Ovary (tissue), 9 donors: ENCODE data around the gene CHN1. TPM values are rescaled to one million over a fixed set of nuclear protein-coding genes. Genes with fewer than 3 reads are reported as not detected.

Experiments
- DNase-seq, 5 donors: peaks; one replicate each; pipeline ENCODE4 v3.0.0-alpha.2; 2019 to 2020
- H3K27ac ChIP-seq, 2 donors: fragments of 200-600 bp; one replicate each; pipeline versions ENCODE4 v1.5.1 to v1.8.0; 2019 to 2022
- H3K27me3 ChIP-seq: fragments of 200-600 bp; one replicate; pipeline ENCODE4 v1.8.0; 2022
- H3K36me3 ChIP-seq: fragments of 200-600 bp; sonication (generic); one replicate; pipeline ENCODE4 v1.5.1; 2019
- H3K4me1 ChIP-seq: one replicate; pipeline ENCODE4 v1.8.1; 2013; ENCODE audit warnings: mild to moderate bottlenecking, moderate library complexity; ENCODE audit not compliant: insufficient read depth
- H3K4me3 ChIP-seq: fragments of 200-600 bp; sonication (generic); one replicate; pipeline ENCODE4 v1.5.1; 2017
- H3K9me3 ChIP-seq, 2 donors: fragments of 200-600 bp in 1 of 2; sonication (generic) in 1 of 2; one replicate each; pipeline versions ENCODE4 v1.5.1 to v1.8.1; 2013 to 2019; ENCODE audit warnings: mild to moderate bottlenecking in 1 of 2, moderate library complexity in 1 of 2
- CTCF ChIP-seq, 3 donors: fragments of 450-650 bp in 2 of 3; fragments of 200-600 bp in 1 of 3; IDR thresholded peaks; one replicate each; pipeline versions ENCODE4 v1.5.1 to v1.8.0; 2016 to 2022; ENCODE audit warnings: antibody characterized with exemption in 3 of 3, mild to moderate bottlenecking in 1 of 3
- EP300 ChIP-seq: sonication (generic); formaldehyde crosslinking; IDR thresholded peaks from one replicate; pipeline ENCODE4 v1.6.1; 2017; ENCODE audit warnings: antibody characterized with exemption
- POLR2A ChIP-seq: fragments of 450-650 bp; IDR thresholded peaks from one replicate; pipeline ENCODE4 v1.6.1; 2017; ENCODE audit warnings: antibody characterized with exemption, mild to moderate bottlenecking, moderate library complexity
- WGBS, 3 donors: extraction: QIAGEN DNeasy Blood & Tissue Kit in 1 of 3; methylation state at CpG; one replicate each; pipeline versions ENCODE4 v1.1.5 to v1.1.7; 2013 to 2017; 5-methylcytosine and 5-hydroxymethylcytosine counted together
- intact Hi-C, 4 donors: fragments of 100-400 bp; cut with DNase I; formaldehyde crosslinking; loops; one replicate each; pipeline versions ENCODE4 v1.11.0 to v1.15.1; 2022 to 2023
- polyA plus RNA-seq, 2 donors: library from polyadenylated mRNA; stranded (reverse); fragments of 200-250 nt in 1 of 2; fragments of 350-450 nt in 1 of 2; fragmentation: Illumina TruSeq in 1 of 2; extraction: RNeasy Lipid Tissue Mini Kit (QIAGEN cat#74804) in 1 of 2; gene quantifications; one replicate each; pipeline ENCODE4 v1.2.3, GENCODE V29; 2013 to 2014
- total RNA-seq, 7 donors: library from RNA; depleted of rRNA in 2 of 7; stranded (reverse); fragments of >200 nt in 2 of 7; fragmentation: NEBNext Ultra II Directional in 3 of 7; extraction: Animal tissue kit (Norgen Biotek cat#: 25700) in 3 of 7; gene quantifications; one replicate each; pipeline versions ENCODE4 v1.1.0 to v1.2.4, GENCODE V29; 2016 to 2023
- donor health status: DM: no; HTN: no; CAD: no; lungs with moderate emphysema.
- donor health status: DM: no; HTN: no; CAD: no.
- donor health status: Bipolar disorder and iron deficiency.
- donor health status: DM: yes; HTN: yes; CAD: no.
- donor health status: DM: no; HTN: no; CAD: no.
- donor health status: DM: yes; HTN: yes; CAD: no.

Gene CHN1
- total and polyA plus RNA-seq, 9 donors: 6.5 to 18.0 (median 9.4) TPM

DNA sequence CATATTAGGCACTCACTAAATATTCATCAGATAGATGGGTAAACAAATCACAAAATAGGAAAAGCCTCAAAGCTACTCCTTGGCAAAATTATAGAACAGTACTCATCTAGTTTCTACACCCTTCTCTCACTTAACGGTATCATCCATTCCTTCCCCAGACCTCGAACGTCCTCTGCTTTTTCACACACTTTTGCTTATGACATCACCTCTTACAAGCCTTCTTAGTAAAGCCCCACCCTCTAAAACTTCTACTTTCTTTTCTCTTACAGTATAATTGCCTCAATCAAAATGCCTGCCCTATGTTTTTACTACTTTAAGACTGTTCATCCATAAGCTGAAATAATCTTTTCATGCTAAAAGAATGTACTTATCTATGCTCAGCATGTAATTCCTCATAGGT is 8.1 kb downstream of the CHN1 start:
- no peaks in the 10 kb centered on the region for H3K27me3 ChIP-seq
- DNase-seq: no peak
- no peaks in the 10 kb centered on the region for H3K36me3 ChIP-seq
- intact Hi-C loops: loop anchor here in 1 of 4 donors (10.0 kb wide), 1 partner anchor 222 kb away; no protein-coding TSS in a partner anchor
- no peak overlapping the region for H3K27ac ChIP-seq
- H3K4me1 ChIP-seq: no peaks in the 10 kb centered on the region
- TF ChIP-seq POLR2A (no peak), EP300 (no peak), CTCF (IDR thresholded peaks at IDR 0.05) (no peak)
- H3K4me3 ChIP-seq: no peak overlapping the region
- 86 to 88% (median 87%) methylated on average over 3 of the region's 3 CpGs for WGBS, 3 donors
- H3K9me3 ChIP-seq: no peaks in the 10 kb centered on the region

DNA sequence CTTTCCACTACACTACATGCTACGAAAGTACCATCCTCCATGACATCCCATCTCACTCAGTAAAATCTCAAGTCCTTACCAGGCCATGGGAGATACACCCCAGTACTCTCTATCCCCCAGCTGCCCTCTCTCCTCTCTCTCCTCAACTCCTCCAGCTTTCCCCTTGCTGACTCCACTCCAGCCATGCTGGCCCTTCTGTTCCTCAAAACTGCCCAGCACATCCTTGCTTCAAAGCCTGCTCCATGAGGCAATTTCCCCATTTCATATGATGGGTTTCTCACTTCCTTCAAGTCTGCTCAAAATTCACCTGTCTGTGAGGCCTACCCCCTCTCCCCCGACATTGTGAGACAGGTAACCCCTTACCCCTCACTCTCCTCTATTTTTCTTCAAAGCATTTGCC is 8.6 kb downstream of the CHN1 start:
- intact Hi-C loops: loop anchor here in 1 of 4 donors (10.0 kb wide), 1 partner anchor 222 kb away; no protein-coding TSS in a partner anchor
- Histone ChIP-seq H3K4me1 (no peaks in the 10 kb centered on the region), H3K27ac (no peak overlapping the region), H3K27me3 (no peaks in the 10 kb centered on the region), H3K36me3 (no peaks in the 10 kb centered on the region), H3K4me3 (no peak overlapping the region), H3K9me3 (no peaks in the 10 kb centered on the region)
- TF ChIP-seq EP300: no peak
- TF ChIP-seq POLR2A: no peak
- TF ChIP-seq CTCF (IDR thresholded peaks at IDR 0.05): no peak
- no peak for DNase-seq
- 97 to 98% (median 97%) methylated on average over 2 of the region's 2 CpGs for WGBS, 3 donors

DNA sequence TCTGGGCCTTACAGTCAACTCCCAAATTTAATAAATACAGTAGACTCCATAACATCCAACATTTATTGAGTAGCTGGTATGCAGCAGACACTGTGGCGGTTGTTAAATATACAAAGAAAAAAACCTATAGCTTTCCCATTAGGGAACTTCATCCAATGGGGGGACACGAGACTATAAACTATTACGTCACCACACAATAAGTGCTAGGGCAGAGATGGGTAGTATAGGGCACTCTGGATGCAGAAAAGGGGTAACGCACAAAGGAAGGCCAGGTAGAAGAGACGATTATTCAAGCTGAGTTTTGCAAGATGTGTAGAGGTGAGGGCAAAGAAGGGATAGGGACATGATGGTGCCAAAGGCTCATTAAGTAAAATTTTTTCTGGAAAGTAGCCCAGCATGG is 10.8 kb downstream of the CHN1 start:
- intact Hi-C loops: loop anchor here in 1 of 4 donors (10.0 kb wide), 1 partner anchor 220 kb away; no protein-coding TSS in a partner anchor
- TF ChIP-seq POLR2A (no peak), EP300 (no peak), CTCF (IDR thresholded peaks at IDR 0.05) (no peak)

DNA sequence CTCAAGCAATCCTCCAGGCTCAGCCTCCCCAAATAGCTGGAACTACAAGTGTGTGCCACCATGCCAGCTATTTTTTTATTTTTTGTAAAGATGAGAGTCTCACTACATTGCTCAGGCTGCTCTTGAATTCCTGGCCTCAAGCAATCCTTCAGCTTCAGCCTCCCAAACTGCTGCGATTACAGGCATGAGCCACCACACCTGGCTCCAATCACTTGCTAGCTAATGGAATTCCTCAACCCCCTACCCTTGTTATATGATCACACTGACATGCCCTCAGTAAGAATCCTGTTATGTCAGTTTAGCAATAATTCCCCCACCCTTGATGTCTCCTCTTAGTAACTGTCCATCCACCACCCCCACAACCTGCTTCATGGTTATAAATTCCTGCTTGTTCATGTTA is 12.3 kb downstream of the CHN1 start:
- intact Hi-C loops: loop anchor here in 1 of 4 donors (10.0 kb wide), 1 partner anchor 218 kb away; no protein-coding TSS in a partner anchor
- Histone ChIP-seq H3K4me1 (no peaks in the 10 kb centered on the region), H3K9me3 (no peaks in the 10 kb centered on the region), H3K27me3 (no peaks in the 10 kb centered on the region), H3K27ac (no peak overlapping the region), H3K4me3 (no peak overlapping the region), H3K36me3 (no peaks in the 10 kb centered on the region)
- WGBS, 3 donors: 95 to 100% (median 97%) methylated on average over 1 of the region's 1 CpG
- DNase-seq: no peak
- TF ChIP-seq CTCF (IDR thresholded peaks at IDR 0.05): no peak
- TF ChIP-seq POLR2A: no peak
- no peak for TF ChIP-seq EP300

More for the DNA sequence above, 10.8 kb downstream of the CHN1 start:
- H3K9me3 ChIP-seq: no peaks in the 10 kb centered on the region
- 91 to 97% (median 94%) methylated on average over 5 of the region's 5 CpGs for WGBS, 3 donors
- H3K27me3 ChIP-seq: no peaks in the 10 kb centered on the region
- no peaks in the 10 kb centered on the region for H3K36me3 ChIP-seq
- no peaks in the 10 kb centered on the region for H3K4me1 ChIP-seq
- no peak for DNase-seq
- no peak overlapping the region for H3K4me3 ChIP-seq
- no peak overlapping the region for H3K27ac ChIP-seq
